ENCODE measurements around the gene OR56A5. TPM values are rescaled to one million over a fixed set of nuclear protein-coding genes. Genes with fewer than 3 reads are reported as not detected.

The OR56A5 gene, protein sequence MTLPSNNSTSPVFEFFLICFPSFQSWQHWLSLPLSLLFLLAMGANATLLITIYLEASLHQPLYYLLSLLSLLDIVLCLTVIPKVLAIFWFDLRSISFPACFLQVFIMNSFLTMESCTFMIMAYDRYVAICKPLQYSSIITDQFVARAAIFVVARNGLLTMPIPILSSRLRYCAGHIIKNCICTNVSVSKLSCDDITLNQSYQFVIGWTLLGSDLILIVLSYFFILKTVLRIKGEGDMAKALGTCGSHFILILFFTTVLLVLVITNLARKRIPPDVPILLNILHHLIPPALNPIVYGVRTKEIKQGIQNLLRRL
- total RNA-seq = not detected in 2 replicates
- long read RNA-seq = 0 reads

DNA sequence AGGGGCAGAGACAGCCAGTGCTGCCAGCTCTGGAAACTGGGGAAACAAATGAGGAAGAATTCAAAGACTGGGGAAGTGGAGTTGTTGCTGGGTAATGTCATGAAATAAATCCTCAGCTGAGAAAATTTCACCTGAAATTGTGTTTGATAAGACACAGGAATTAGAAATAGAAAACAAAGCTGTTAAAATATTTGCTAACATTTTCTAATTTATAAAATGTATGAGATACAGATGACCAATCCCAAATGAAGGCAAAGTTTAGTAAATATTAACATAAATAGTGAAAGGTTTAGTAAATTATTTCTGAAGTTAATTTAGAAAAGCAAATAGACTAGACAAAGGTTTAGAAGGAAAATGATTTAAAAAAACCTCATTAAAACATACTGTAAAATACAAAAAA, at the start of gene OR56A5:
Gene OR56A5, minus strand, starts transcription at position 101 of the 400 bp plus-strand sequence. Its CDS starts 0 bp downstream, at position 101.
- H3K36me3 Mint-ChIP-seq (ENCODE audit: low read depth) = no peaks in the 10 kb centered on the region
- H3K4me1 Mint-ChIP-seq = no peaks in the 10 kb centered on the region
- no peak within 1 kb of the TSS for H3K4me3 Mint-ChIP-seq
- peaks cover 12% of the 10 kb centered on the region for H3K27me3 Mint-ChIP-seq (ENCODE audit: low read depth)
- no peak for DNase-seq (ENCODE audit: low read depth, low spot score)
- TF ChIP-seq CTCF (conservative IDR thresholded peaks at IDR 0.05) = no peak
- no peak within 1 kb of the TSS for H3K27ac Mint-ChIP-seq (ENCODE audit: unreplicated experiment)
- peaks cover 7% of the 10 kb centered on the region for H3K9me3 Mint-ChIP-seq

- H3K27ac Mint-ChIP-seq (ENCODE audit: unreplicated experiment) = no peak overlapping the region
- H3K9me3 Mint-ChIP-seq = peaks cover 3% of the 10 kb centered on the region
- DNase-seq (ENCODE audit: low read depth, low spot score) = no peak
- H3K36me3 Mint-ChIP-seq (ENCODE audit: low read depth) = no peaks in the 10 kb centered on the region
- no peaks in the 10 kb centered on the region for H3K4me1 Mint-ChIP-seq
- no peak for TF ChIP-seq CTCF (conservative IDR thresholded peaks at IDR 0.05)
- H3K4me3 Mint-ChIP-seq = no peak overlapping the region
- peaks cover 7% of the 10 kb centered on the region for H3K27me3 Mint-ChIP-seq (ENCODE audit: low read depth)
Observed at GRCh38 chr11:6013042-6013441, 44.7 kb upstream of the OR56A5 start.

- Mint-ChIP-seq H3K4me1 (no peaks in the 10 kb centered on the region), H3K27me3 (ENCODE audit: low read depth) (peaks cover 8% of the 10 kb centered on the region), H3K4me3 (no peak overlapping the region), H3K36me3 (ENCODE audit: low read depth) (no peaks in the 10 kb centered on the region), H3K27ac (ENCODE audit: unreplicated experiment) (no peak overlapping the region), H3K9me3 (peaks cover 3% of the 10 kb centered on the region)
- no peak for DNase-seq (ENCODE audit: low read depth, low spot score)
- TF ChIP-seq CTCF (conservative IDR thresholded peaks at IDR 0.05) = no peak
Observed at GRCh38 chr11:6012035-6012668, 43.9 kb upstream of the OR56A5 start.

- Mint-ChIP-seq H3K4me1 (no peaks in the 10 kb centered on the region), H3K9me3 (no peaks in the 10 kb centered on the region), H3K27me3 (ENCODE audit: low read depth) (peaks cover 17% of the 10 kb centered on the region), H3K4me3 (no peak within 1 kb of the TSS), H3K27ac (ENCODE audit: unreplicated experiment) (no peak within 1 kb of the TSS), H3K36me3 (ENCODE audit: low read depth) (no peaks in the 10 kb centered on the region)
- DNase-seq (ENCODE audit: low read depth, low spot score) = no peak
- TF ChIP-seq CTCF (conservative IDR thresholded peaks at IDR 0.05) = no peak
Observed at GRCh38 chr11:6006846-6007245, 38.6 kb upstream of the OR56A5 start, which contains the start of gene OR56A4. Gene OR56A4 (minus strand): TSS chr11:6006946. CDS start chr11:6002992, 3,954 bp downstream.

GRCh38 chr11:6006395-6006794, 38.1 kb upstream of the OR56A5 start:
- no peaks in the 10 kb centered on the region for H3K36me3 Mint-ChIP-seq (ENCODE audit: low read depth)
- no peak overlapping the region for H3K4me3 Mint-ChIP-seq
- no peak for TF ChIP-seq CTCF (conservative IDR thresholded peaks at IDR 0.05)
- no peak for DNase-seq (ENCODE audit: low read depth, low spot score)
- peaks cover 17% of the 10 kb centered on the region for H3K27me3 Mint-ChIP-seq (ENCODE audit: low read depth)
- H3K4me1 Mint-ChIP-seq = no peaks in the 10 kb centered on the region
- H3K9me3 Mint-ChIP-seq = no peaks in the 10 kb centered on the region
- H3K27ac Mint-ChIP-seq (ENCODE audit: unreplicated experiment) = no peak overlapping the region

Data from neural crest cell (in vitro differentiated cells).